Brain pericyte (primary cell): Measurements from ENCODE around the gene DENND5A.
"Not testable (repeated sequence)": the region's sequence is repeated elsewhere in the genome, so short reads cannot be mapped to it uniquely, and the experiment has no call there.

Source experiments
- DNase-seq: peaks from one replicate; pipeline ENCODE4 v3.0.0-alpha.2; 2012; ENCODE audit warnings: low read depth, low spot score

The DENND5A gene

GRCh38 chr11:9177438-9178091 is 87.6 kb downstream of the DENND5A start:
- DNase-seq: no peak

- no peak for DNase-seq
Measured at GRCh38 chr11:9176550-9176949, 88.6 kb downstream of the DENND5A start.

- no peak for DNase-seq
Measured at GRCh38 chr11:9176136-9176535, 89.0 kb downstream of the DENND5A start.

- DNase-seq: no peak
Measured at GRCh38 chr11:9172389-9172788, 92.8 kb downstream of the DENND5A start.

- no peak for DNase-seq
Measured at GRCh38 chr11:9170450-9170849, 94.7 kb downstream of the DENND5A start.

GRCh38 chr11:9169595-9170295 is 95.4 kb downstream of the DENND5A start:
- DNase-seq: no peak

DNA sequence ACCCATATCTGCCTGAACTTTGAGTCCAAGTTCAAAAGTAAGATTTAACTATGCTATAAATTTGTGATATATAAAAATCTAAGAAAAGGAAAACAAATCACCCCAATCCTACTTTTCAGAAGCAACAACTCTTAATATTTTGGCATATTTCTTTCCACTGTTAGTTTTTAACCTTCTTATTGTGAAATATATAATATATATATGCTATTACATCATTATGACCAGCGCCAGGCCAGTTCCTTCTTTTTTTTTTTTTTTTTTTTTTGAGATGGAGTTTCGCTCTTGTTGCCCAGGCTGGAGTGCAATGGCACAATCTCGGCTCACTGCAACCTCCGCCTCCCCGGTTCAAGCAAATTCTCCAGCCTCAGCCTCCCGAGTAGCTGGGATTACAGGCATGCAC is 103.2 kb downstream of the DENND5A start:
- DNase-seq: not testable (repeated sequence)

DNA sequence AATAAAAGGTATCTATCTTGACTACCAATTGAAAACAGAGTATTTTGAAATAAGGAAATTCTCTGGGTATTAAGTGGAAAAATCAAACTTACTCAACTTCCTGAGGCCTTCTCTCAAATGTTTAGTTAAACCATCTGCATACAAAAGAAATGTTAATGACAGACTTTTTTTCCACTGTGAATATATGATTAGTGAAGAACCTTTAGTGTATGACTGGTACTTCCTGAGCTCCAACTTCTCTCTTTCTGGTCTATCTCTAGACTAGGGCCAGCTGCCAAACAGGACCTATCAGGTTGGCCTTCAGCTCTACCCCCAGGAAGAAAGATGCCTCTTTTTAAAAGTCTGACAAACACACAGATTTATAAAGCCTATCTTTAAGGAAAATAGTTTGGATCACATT is 105.0 kb downstream of the DENND5A start:
- DNase-seq: no peak

DNA sequence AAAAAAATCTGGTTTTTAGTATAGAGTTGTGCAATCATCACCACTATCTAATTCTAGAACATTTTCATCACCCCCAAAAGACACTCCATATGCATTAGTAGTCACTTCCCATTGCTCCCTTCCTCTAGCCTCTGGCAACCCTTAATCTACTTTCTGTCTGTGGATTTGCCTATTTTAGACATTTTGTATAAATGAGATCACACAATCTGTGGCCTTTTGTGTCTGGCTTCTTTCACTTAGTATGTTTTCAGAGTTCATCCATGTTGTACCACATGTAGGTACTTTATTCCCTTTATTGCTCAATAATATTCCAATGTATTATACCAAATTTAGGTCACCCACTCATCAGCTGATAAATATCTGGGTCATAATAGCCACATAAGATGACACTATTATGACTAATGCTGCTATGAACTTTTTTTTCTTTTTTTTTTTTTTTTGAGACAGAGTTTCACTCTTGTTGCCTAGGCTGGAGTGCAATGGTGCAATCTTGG is 106.2 kb downstream of the DENND5A start:
- DNase-seq: no peak

DNA sequence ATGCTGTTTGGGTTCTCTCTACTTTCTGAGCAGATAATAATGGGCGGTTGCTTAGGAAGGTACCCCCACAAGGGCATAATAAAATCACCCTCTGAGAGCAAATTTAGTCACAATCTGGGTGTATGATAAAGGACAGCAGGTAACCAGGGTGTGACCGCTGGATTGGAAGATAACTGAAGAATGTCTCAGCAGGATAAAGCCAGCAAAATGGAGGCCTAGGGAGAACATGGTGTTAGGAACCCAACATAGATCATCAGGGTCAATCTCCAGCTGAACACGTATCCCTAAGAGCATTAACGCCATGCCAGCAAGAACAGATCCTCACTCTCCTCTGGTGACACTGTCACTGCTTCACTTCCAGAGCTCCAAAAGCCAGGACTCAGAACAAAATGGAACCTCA is 109.2 kb downstream of the DENND5A start:
- DNase-seq: no peak

GRCh38 chr11:9153651-9154050 is 111.5 kb downstream of the DENND5A start:
- DNase-seq: no peak

- DNase-seq: no peak
Measured at GRCh38 chr11:9151631-9152030, 113.5 kb downstream of the DENND5A start.

GRCh38 chr11:9150926-9151325 is 114.2 kb downstream of the DENND5A start:
- no peak for DNase-seq

DNA sequence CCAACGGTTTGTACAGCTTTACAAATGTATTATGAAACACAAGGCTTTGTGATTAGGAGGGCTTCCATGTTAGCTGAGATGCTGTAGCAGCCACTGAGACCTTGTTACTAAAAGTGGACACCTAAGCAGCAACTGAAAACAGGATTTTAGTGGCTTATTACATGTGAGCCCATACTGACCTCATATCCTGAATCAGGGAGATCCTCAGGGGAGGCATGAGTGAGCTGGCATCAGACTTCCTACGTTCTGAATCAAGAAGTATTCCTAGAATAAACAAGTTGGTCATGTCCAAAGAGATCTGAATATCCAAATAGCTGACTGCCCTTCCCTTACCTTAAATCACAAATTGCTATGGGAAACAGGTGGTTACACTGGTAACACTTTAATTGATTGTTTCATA is 114.6 kb downstream of the DENND5A start:
- no peak for DNase-seq

DNA sequence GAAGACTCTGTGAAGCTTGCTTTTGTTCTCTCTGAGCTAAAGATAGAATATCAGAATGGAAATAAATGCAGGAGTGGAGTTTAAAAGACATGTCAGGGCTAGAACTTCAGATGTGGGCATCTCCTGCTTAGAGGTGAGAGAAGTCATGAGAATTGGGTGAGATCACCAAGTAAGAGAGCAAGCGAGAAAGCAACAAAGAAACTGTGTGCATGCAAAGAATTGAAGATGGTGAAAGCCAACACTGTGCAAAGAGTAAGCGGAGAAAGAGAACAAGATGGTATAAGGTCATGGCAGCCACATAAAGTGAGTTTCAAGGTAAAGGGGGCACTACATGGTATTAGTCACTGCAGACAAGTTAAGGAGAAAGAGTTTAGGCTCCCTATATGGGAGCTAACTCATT is 116.4 kb downstream of the DENND5A start:
- DNase-seq: no peak

- DNase-seq: no peak
Measured at GRCh38 chr11:9148035-9148434, 117.1 kb downstream of the DENND5A start.

- no peak for DNase-seq
Measured at GRCh38 chr11:9146477-9146876, 118.7 kb downstream of the DENND5A start.

GRCh38 chr11:9145283-9145682 is 119.9 kb downstream of the DENND5A start:
- DNase-seq: no peak

GRCh38 chr11:9144828-9145227 is 120.3 kb downstream of the DENND5A start:
- no peak for DNase-seq

DNA sequence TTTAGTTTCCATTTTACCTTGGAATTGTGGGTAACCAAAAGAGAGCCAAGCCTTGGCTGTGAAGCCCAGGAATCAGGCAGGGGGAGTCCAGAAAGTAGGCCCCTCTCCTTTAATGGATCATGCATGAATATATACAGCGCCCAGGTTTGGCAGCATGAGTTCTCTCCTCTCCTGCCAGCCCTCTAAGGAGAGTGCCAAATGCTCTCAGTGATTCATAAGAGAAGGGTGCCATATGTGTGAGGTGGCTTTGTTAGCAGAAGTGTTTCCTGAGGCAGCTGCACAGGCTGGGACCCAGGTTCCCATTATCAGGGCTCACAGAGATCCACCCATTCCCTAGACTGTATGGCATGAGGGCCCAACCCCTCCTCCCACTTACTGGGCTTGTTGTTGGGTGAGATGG is 121.4 kb downstream of the DENND5A start:
- DNase-seq: no peak

DNA sequence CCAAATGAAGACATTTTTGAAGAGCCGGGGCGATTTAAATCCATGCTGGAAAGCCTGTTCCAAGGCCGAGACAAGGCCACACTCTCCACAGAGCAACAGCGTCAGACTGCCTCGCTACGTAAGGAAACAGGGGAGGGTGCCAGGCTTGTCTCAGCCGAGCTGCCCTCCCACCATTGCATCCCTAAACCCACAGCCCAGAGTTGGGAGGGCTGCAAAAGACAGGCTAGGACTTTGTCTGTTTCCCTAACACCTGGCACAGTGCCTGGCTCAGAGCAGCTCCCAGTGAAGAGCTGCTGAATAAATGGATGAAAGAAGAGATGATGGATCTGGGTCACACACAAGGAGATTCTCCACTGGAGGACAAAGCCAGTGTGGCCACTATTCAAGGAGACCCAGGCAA is 122.4 kb downstream of the DENND5A start:
- DNase-seq: no peak

DNA sequence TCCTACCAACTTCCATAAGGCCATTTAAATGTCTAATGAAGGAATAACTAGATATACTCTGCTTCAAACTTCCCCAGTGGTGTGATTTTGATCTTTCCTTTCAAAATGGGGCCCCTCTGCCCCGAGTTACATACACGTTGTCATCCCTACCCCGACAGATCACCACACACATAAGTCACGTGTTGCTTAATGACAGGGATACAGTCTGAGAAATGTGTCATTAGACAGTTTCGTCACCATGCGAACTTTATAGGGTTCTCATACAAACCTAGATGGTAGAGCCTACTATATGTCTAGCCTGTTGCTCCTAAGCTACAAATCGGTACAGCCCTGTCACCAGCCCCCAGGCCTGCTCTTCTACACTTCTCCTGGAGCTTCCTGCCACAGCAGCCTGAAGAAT is 124.0 kb downstream of the DENND5A start:
- no peak for DNase-seq

GRCh38 chr11:9139628-9140357 is 125.4 kb downstream of the DENND5A start:
- no peak for DNase-seq
